Osteocyte (in vitro differentiated cells): Measurements from ENCODE around the gene AKAP13. TPM values are rescaled to one million over a fixed set of nuclear protein-coding genes. Genes with fewer than 3 reads are reported as not detected.
A peak's percentile ranks its signal among the peaks of the same experiment; 100 is the strongest.

Experiments used
- DNase-seq: peaks from one replicate; pipeline ENCODE4 v3.0.0; 2021; ENCODE audit warnings: mixed read lengths; ENCODE audit not compliant: unreplicated experiment; ENCODE audit errors: extremely low spot score
- H3K27ac Mint-ChIP-seq: one replicate; pipeline ENCODE4 v1.8.0; 2021; ENCODE audit warnings: mild to moderate bottlenecking, mixed read lengths; ENCODE audit not compliant: unreplicated experiment
- H3K27me3 Mint-ChIP-seq: one replicate; pipeline ENCODE4 v1.8.0; 2021; ENCODE audit warnings: mixed read lengths; ENCODE audit not compliant: unreplicated experiment
- H3K36me3 Mint-ChIP-seq: one replicate; pipeline ENCODE4 v1.8.0; 2021; ENCODE audit warnings: mixed read lengths; ENCODE audit not compliant: unreplicated experiment
- H3K4me1 Mint-ChIP-seq: one replicate; pipeline ENCODE4 v1.8.0; 2021; ENCODE audit warnings: mixed read lengths; ENCODE audit not compliant: unreplicated experiment
- H3K4me3 Mint-ChIP-seq: one replicate; pipeline ENCODE4 v1.8.0; 2021; ENCODE audit warnings: mild to moderate bottlenecking, moderate library complexity, mixed read lengths; ENCODE audit not compliant: unreplicated experiment
- H3K9me3 Mint-ChIP-seq: one replicate; pipeline ENCODE4 v1.8.0; 2021; ENCODE audit warnings: mixed read lengths; ENCODE audit not compliant: unreplicated experiment
- CTCF ChIP-seq: fragments of 200-600 bp; sonication (generic); IDR thresholded peaks from 2 replicates; pipeline ENCODE4 v1.5.0; 2021; ENCODE audit warnings: antibody characterized with exemption, mild to moderate bottlenecking, moderate library complexity
- total RNA-seq: library from RNA; stranded (reverse); gene quantifications from 2 replicates; pipeline ENCODE4 v1.2.1, GENCODE V29; 2021

Gene AKAP13
- total RNA-seq, 1 donor from 2014 or later: 146 TPM

- H3K4me1 Mint-ChIP-seq: peaks cover 38% of the 10 kb centered on the region
- no peak for TF ChIP-seq CTCF
- DNase-seq: no peak
- no peaks in the 10 kb centered on the region for H3K27me3 Mint-ChIP-seq
- peak overlapping the region; percentile 84 for H3K27ac Mint-ChIP-seq
- peaks cover 48% of the 10 kb centered on the region for H3K36me3 Mint-ChIP-seq
- no peaks in the 10 kb centered on the region for H3K9me3 Mint-ChIP-seq
- H3K4me3 Mint-ChIP-seq: no peak overlapping the region
Observed at GRCh38 chr15:85741662-85742061, 361.3 kb downstream of the AKAP13 start.

DNA sequence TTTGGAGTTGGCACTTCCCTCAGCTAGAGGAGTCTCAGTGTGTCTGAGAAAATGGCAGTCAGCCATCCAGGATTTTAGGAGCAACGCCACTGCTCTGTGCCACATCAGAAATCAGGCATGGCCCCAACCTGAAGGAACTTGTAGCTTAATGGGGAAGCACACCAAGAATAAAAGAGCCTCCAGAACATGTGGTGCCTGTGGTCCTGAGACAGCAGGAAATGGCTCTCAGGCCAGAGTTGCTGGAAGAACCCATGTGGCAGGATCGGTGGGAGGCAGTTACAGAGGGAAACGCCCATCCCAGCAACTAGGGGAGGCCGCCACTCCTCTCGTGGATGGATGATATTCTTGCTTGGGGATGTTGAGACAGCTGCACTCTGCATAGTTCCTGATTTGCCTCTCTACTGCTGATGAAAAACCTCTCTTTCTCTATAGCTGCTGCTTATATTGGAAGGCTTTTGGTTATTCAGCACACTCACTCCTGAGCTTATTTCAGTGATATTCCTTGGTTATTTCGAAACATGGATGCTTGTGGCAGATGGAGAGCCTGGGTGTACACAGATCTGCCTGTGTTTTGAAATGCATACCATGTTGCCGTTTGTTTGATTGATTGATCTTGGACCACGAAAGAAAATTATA is 361.9 kb downstream of the AKAP13 start:
- Mint-ChIP-seq H3K4me1 (peaks cover 38% of the 10 kb centered on the region), H3K9me3 (no peaks in the 10 kb centered on the region), H3K4me3 (no peak overlapping the region), H3K36me3 (peaks cover 50% of the 10 kb centered on the region), H3K27ac (peak overlapping the region; percentile 84), H3K27me3 (no peaks in the 10 kb centered on the region)
- peak; percentile 87 for DNase-seq
- TF ChIP-seq CTCF: no peak

GRCh38 chr15:85743392-85744055 is 363.1 kb downstream of the AKAP13 start:
- H3K9me3 Mint-ChIP-seq: no peaks in the 10 kb centered on the region
- no peak for TF ChIP-seq CTCF
- H3K36me3 Mint-ChIP-seq: peaks cover 55% of the 10 kb centered on the region
- H3K27me3 Mint-ChIP-seq: no peaks in the 10 kb centered on the region
- H3K4me3 Mint-ChIP-seq: no peak overlapping the region
- peaks cover 38% of the 10 kb centered on the region for H3K4me1 Mint-ChIP-seq
- H3K27ac Mint-ChIP-seq: peak overlapping the region; percentile 84
- DNase-seq: peak; percentile 60

DNA sequence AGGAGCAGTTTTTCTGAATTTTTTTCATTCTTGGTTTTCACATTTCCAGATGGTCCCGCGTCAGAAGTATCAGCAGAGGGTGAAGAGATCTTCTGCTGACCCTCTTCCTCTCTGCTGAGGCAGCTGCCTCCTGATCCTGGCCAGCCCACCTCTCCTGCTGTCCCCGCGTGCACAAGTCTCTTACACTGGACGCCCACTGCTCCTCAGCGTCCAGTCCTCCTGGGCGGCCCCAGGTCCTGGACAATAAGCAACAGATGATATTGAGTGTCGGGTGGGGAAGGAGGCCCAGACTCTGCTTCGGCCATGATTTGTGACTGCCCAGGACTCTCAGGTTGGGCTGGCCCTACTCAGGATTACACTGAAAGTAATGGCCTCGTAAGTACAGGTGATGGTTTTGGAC is 364.2 kb downstream of the AKAP13 start:
- no peak for TF ChIP-seq CTCF
- Mint-ChIP-seq H3K36me3 (peaks cover 58% of the 10 kb centered on the region), H3K4me3 (no peak overlapping the region), H3K27ac (no peak overlapping the region), H3K9me3 (no peaks in the 10 kb centered on the region), H3K4me1 (peaks cover 33% of the 10 kb centered on the region), H3K27me3 (no peaks in the 10 kb centered on the region)
- DNase-seq: peak; percentile 80

- H3K36me3 Mint-ChIP-seq: peaks cover 55% of the 10 kb centered on the region
- TF ChIP-seq CTCF: no peak
- H3K9me3 Mint-ChIP-seq: no peaks in the 10 kb centered on the region
Observed at GRCh38 chr15:85745023-85745422, 364.6 kb downstream of the AKAP13 start.

More at GRCh38 chr15:85745023-85745422, 364.6 kb downstream of the AKAP13 start:
- Mint-ChIP-seq H3K4me3 (no peak overlapping the region), H3K27ac (no peak overlapping the region), H3K4me1 (peaks cover 29% of the 10 kb centered on the region), H3K27me3 (no peaks in the 10 kb centered on the region)
- peak; percentile 44 for DNase-seq
